Gastrocnemius medialis (tissue), 4 donors: ENCODE results near the gene AHNAK2. TPM values are rescaled to one million over a fixed set of nuclear protein-coding genes. Genes with fewer than 3 reads are reported as not detected.

ENCODE experiments used
- ATAC-seq, 2 donors: fragments of 150-250 bp; one replicate each; pipeline ENCODE4 v1.9.1; 2016
- DNase-seq, 2 donors: peaks; one replicate each; pipeline ENCODE4 v3.0.0-alpha.2; 2019
- H3K27ac ChIP-seq, 4 donors: fragments of 200-600 bp; sonication (generic); 1 replicate in 1 of 4; 2 replicates in 3 of 4; pipeline ENCODE4 v1.5.1; 2016 to 2018; ENCODE audit warnings: mild to moderate bottlenecking in 2 of 4, moderate library complexity in 1 of 4
- H3K27me3 ChIP-seq, 3 donors: fragments of 200-600 bp; sonication (generic) in 2 of 3; 1 replicate in 1 of 3; 2 replicates in 2 of 3; pipeline versions ENCODE4 v1.5.1 to v1.6.0; 2016 to 2019; ENCODE audit warnings: mild to moderate bottlenecking in 1 of 3, moderate library complexity in 1 of 3
- H3K36me3 ChIP-seq, 2 donors: fragments of 200-600 bp; sonication (generic) in 1 of 2; one replicate each; pipeline ENCODE4 v1.5.1; 2017 to 2018
- H3K4me1 ChIP-seq, 2 donors: fragments of 200-600 bp; sonication (generic) in 1 of 2; one replicate each; pipeline ENCODE4 v1.5.1; 2016 to 2017; ENCODE audit warnings: mild to moderate bottlenecking in 2 of 2
- H3K4me3 ChIP-seq, 4 donors: fragments of 200-600 bp; sonication (generic) in 3 of 4; 1 replicate in 1 of 4; 2 replicates in 3 of 4; pipeline ENCODE4 v1.5.1; 2016 to 2019; ENCODE audit warnings: mild to moderate bottlenecking in 2 of 4
- H3K9me3 ChIP-seq, 3 donors: fragments of 200-600 bp; sonication (generic) in 2 of 3; 1 replicate in 1 of 3; 2 replicates in 2 of 3; pipeline ENCODE4 v1.5.1; 2016 to 2019
- POLR2A ChIP-seq, 2 donors: fragments of 450-650 bp; IDR thresholded peaks; one replicate each; pipeline ENCODE4 v1.6.1; 2017; ENCODE audit warnings: antibody characterized with exemption in 2 of 2, mild to moderate bottlenecking in 2 of 2, moderate library complexity in 2 of 2
- in situ Hi-C, 4 donors: fragments of 200-750 bp; cut with MboI; loops; one replicate each; pipeline versions ENCODE4 v1.15.0 to v1.8.0; 2017; ENCODE audit warnings: low sequenced_read_pairs in 4 of 4
- intact Hi-C: fragments of 100-400 bp; cut with DNase I; formaldehyde crosslinking; loops from one replicate; pipeline ENCODE4 v1.15.1; 2023; ENCODE audit warnings: low total_unique reads
- total RNA-seq, 4 donors: library from RNA; depleted of rRNA; stranded (reverse); fragments of >200 nt; gene quantifications; one replicate each; pipeline versions ENCODE4 v1.1.0 to v1.2.3, GENCODE V29; 2016
- TF ChIP-seq, protein P1 (sequence below), 5 experiments: fragments of 450-650 bp in 3 of 5; fragments of 200-600 bp in 2 of 5; sonication (generic) in 2 of 5; IDR thresholded peaks in 4 of 5; conservative IDR thresholded peaks in 1 of 5; 1 replicate in 4 of 5; 2 replicates in 1 of 5; pipeline ENCODE4 v1.5.1; 2016 to 2019; ENCODE audit warnings: antibody characterized with exemption in 5 of 5, mild to moderate bottlenecking in 3 of 5, moderate library complexity in 3 of 5

AHNAK2 gene
- total RNA-seq, 4 donors from 2014 or later, result 2.0 to 8.6 (median 3.4) TPM

DNA sequence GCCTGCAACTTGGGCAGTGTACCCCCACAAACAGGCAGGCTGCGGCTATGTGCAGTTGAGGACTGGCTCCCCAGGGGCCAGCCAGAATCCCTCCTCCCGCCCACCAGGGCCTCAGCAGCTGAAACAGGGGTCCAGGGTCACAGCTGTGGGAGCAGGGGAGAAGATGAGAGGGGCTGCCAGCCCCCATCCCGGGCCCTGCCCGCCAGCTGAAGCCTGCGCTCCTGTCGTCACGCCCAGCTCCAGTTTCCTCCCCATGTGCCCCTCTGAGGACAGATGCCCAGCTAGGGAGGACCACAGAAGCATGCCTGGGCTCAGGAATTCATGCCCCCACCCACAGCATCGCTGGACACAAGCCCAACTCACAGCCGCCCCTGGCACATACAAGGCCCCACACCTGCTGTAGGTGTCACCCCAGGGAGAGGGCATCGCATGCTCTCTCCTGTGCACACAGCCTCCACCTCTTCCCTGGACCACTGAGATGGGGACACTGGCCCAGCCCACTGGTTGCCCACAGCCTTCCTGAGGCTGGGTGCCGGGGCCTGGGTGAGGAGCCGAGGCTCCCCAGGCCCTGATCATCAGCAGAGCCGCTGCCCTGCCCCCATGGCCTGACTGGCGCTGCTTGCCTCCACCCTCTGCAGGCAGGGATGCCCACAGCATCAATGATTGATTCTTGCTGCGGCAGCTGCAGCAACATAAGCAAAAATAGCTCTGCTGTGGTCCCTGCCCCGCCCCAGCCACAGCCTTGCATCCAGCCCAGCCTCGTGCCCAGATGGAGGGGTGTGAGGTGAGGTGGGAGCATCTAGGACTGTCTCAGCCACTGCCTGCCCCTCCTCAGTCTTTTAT is 3.7 kb upstream of the AHNAK2 start:
- peaks cover 12 to 21% of the 10 kb centered on the region in 2 donors for H3K4me1 ChIP-seq
- no peak overlapping the region for H3K4me3 ChIP-seq
- no peak for DNase-seq
- in situ Hi-C loops, result loop anchor here in 1 of 4 donors (5.0 kb wide), 1 partner anchor 60 kb away; no protein-coding TSS in a partner anchor
- no peaks in the 10 kb centered on the region for H3K36me3 ChIP-seq
- no peaks in the 10 kb centered on the region for H3K9me3 ChIP-seq
- H3K27me3 ChIP-seq, result peaks cover 0 to 9% (median 3%) of the 10 kb centered on the region in 3 donors
- intact Hi-C loops, result loop anchor here (10.0 kb wide), 1 partner anchor 183 kb away; the partner anchor contains the start of gene JAG2
- TF ChIP-seq POLR2A (IDR thresholded peaks at IDR 0.05), result no peak
- TF ChIP-seq, protein P1, sequence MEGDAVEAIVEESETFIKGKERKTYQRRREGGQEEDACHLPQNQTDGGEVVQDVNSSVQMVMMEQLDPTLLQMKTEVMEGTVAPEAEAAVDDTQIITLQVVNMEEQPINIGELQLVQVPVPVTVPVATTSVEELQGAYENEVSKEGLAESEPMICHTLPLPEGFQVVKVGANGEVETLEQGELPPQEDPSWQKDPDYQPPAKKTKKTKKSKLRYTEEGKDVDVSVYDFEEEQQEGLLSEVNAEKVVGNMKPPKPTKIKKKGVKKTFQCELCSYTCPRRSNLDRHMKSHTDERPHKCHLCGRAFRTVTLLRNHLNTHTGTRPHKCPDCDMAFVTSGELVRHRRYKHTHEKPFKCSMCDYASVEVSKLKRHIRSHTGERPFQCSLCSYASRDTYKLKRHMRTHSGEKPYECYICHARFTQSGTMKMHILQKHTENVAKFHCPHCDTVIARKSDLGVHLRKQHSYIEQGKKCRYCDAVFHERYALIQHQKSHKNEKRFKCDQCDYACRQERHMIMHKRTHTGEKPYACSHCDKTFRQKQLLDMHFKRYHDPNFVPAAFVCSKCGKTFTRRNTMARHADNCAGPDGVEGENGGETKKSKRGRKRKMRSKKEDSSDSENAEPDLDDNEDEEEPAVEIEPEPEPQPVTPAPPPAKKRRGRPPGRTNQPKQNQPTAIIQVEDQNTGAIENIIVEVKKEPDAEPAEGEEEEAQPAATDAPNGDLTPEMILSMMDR (IDR thresholded peaks at IDR 0.05 in 4 of 5, conservative IDR thresholded peaks at IDR 0.05 in 1 of 5), result no peak
- no peak for ATAC-seq
- H3K27ac ChIP-seq, result no peak overlapping the region

DNA sequence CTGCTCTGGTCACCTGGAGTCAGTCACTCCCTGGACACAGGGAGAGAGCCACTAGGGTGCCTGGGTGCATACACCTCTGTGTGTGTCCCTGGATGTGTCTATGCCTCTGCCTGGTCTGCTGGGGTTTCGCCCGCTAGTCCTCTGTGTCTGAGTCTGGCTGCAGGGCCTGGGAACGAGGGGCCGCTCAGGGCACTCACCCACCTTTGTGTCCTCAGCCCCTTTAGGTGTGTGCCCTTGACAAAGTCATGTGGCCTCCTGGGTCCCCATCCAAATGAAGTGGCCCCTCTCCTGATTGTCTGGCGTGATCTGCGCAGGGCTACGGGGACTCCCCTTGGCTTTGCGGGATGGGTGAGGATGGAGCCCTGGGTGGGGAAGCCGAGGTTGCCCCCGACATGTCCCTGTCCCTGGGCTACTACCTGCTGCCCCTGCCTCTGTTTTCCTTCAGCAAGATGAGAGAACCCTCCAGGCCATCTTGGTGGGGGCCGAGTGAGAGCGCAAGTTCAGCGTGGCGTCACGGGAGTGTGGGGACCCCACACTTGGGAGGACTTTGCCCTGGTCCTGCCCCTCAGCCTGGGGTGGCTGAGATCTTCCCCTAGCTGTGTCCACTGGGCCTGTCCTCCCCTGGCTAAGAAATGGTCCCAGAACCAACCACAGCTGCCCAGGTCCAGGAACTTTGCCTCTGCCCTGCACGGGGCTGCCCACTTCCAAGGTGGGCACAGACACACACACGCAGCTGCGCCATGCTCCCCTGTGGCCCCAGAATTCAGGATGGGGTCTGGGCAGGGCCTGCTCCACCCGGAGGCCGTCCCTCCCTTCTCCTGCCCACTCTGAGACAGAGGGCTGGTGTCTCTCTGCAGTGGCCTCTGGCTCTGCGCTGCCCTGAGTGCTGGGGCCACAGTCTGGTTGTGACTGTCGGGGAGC is 2.7 kb upstream of the AHNAK2 start:
- no peak overlapping the region for H3K4me3 ChIP-seq
- DNase-seq, result no peak
- peak in 1 of 2 donors; percentile 1 for ATAC-seq
- H3K4me1 ChIP-seq, result peaks cover 6 to 14% of the 10 kb centered on the region in 2 donors
- in situ Hi-C loops, result loop anchor here in 1 of 4 donors (5.0 kb wide), 1 partner anchor 61 kb away; no protein-coding TSS in a partner anchor
- H3K27me3 ChIP-seq, result peaks cover 0 to 13% (median 8%) of the 10 kb centered on the region in 3 donors
- H3K36me3 ChIP-seq, result no peaks in the 10 kb centered on the region
- intact Hi-C loops, result loop anchor here (10.0 kb wide), 1 partner anchor 184 kb away; the partner anchor contains the start of gene JAG2
- no peaks in the 10 kb centered on the region for H3K9me3 ChIP-seq
- H3K27ac ChIP-seq, result peak overlapping the region in 3 of 4 donors; percentile 55 to 61 (median 59)
- TF ChIP-seq POLR2A (IDR thresholded peaks at IDR 0.05), result no peak
- TF ChIP-seq, protein P1 (IDR thresholded peaks at IDR 0.05 in 4 of 5, conservative IDR thresholded peaks at IDR 0.05 in 1 of 5), result no peak

DNA sequence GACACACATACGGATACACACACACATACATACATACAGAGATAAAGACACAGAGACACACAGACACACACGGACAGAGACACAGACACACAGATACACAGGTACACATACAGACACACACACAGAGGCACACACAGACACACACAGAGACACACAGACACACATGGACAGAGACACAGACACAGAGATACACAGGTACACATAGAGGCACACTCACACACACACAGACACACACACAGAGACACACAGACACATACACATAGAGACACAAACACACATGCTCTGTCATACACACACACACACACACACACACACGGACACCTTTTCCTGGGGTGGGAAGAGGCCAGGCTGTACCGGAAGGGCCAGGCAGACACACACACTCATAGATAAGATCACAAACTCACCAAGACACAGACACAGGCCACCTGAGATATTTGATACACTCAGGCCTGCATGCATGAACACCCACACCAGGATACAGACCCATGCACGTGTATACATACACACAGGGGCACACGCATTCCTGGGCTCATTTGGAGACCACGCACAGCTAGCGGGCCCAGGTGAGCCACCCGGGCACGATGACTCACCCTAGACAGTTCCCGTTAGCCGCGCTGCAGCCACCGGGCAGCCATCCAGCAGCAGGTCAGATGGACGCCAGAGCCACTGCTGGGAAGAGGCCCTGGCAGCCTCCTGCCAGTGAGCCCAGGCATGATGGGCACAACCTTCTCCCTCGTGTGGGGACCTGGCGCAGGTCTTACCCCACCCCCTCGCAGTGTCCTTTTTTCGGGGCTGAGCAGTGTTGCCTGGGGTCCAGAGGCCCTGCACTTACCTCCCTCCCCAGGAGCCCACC is 1.8 kb upstream of the AHNAK2 start:
- Histone ChIP-seq H3K27ac (peak overlapping the region; percentile 36 to 61 (median 57)), H3K4me1 (peaks cover 8 to 14% of the 10 kb centered on the region in 2 donors), H3K9me3 (no peaks in the 10 kb centered on the region), H3K4me3 (no peak overlapping the region), H3K27me3 (peaks cover 0 to 13% (median 8%) of the 10 kb centered on the region in 3 donors), H3K36me3 (no peaks in the 10 kb centered on the region)
- TF ChIP-seq, protein P1 (IDR thresholded peaks at IDR 0.05 in 4 of 5, conservative IDR thresholded peaks at IDR 0.05 in 1 of 5), result no peak
- TF ChIP-seq POLR2A (IDR thresholded peaks at IDR 0.05), result no peak
- in situ Hi-C loops, result loop anchor here in 1 of 4 donors (5.0 kb wide), 1 partner anchor 62 kb away; no protein-coding TSS in a partner anchor
- DNase-seq (peak; percentile 70 to 82), ATAC-seq (peak; percentile 64 to 68)
- intact Hi-C loops, result loop anchor here (10.0 kb wide), 1 partner anchor 185 kb away; the partner anchor contains the start of gene JAG2
